Measurements from ENCODE around the gene REXO4.

DNA sequence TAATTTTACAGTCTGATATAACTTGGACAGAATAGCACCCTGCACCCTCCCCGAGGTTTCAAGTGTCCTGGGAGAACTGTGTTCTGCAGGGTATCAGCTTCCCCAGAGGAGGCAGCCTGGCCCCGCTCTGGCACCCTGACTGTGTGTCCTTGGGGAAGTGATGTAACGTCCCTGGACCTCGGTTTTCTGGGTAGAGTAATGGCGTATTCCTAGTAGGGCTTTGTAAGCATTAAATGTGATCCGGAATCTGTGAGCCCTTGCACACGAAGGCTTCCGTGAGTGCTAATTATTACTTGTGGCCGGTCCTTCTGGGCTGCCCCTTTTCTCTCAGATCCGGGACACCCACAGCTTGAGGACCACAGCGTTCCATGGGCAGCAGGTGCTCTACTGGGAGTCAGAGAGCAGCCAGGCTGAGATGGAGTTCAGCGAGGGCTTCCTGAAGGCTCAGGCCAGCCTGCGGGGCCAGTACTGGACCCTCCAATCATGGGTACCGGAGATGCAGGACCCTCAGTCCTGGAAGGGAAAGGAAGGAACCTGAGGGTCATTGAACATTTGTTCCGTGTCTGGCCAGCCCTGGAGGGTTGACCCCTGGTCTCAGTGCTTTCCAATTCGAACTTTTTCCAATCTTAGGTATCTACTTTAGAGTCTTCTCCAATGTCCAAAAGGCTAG, 41.0 kb upstream of the REXO4 start:
- no peak for TF ChIP-seq TCF12 (IDR thresholded peaks at IDR 0.05; ENCODE audit: low read depth, low read length)
- TF ChIP-seq CEBPB (IDR thresholded peaks at IDR 0.05; ENCODE audit: low read depth, low read length), result no peak
- TF ChIP-seq CTCF (IDR thresholded peaks at IDR 0.05; ENCODE audit: control extremely low read depth in 1 of 3, insufficient read depth in 1 of 3, low read depth in 1 of 3, low read length in 3 of 3), result no peak
- no peak for TF ChIP-seq SIN3A (conservative IDR thresholded peaks at IDR 0.05 in 1 of 2, IDR thresholded peaks at IDR 0.05 in 1 of 2; ENCODE audit: low read depth in 1 of 2, low read length in 2 of 2)
- no peak for TF ChIP-seq CBX8 (IDR thresholded peaks at IDR 0.05; ENCODE audit: borderline replicate concordance, low read depth, low read length)
- no peak for TF ChIP-seq JUND (IDR thresholded peaks at IDR 0.05; ENCODE audit: low read length)
- TF ChIP-seq SP1 (IDR thresholded peaks at IDR 0.05; ENCODE audit: low read depth, low read length), result no peak
- no peak for TF ChIP-seq BCL11A (IDR thresholded peaks at IDR 0.05; ENCODE audit: low read depth in 2 of 2, low read length in 2 of 2)
- TF ChIP-seq TAF1 (IDR thresholded peaks at IDR 0.05; ENCODE audit: low read depth, low read length), result no peak
- TF ChIP-seq EP300 (IDR thresholded peaks at IDR 0.05; ENCODE audit: borderline replicate concordance in 1 of 2, low read depth in 2 of 2, low read length in 2 of 2), result no peak
- no peak for TF ChIP-seq POLR2A (IDR thresholded peaks at IDR 0.05; ENCODE audit: control extremely low read depth in 1 of 2, low read depth in 2 of 2, low read length in 2 of 2)
- TF ChIP-seq EZH2 (IDR thresholded peaks at IDR 0.05; ENCODE audit: low read depth, low read length, severe bottlenecking), result no peak

Measured in H1 (cell line).